HEK293 (cell line): ENCODE measurements around the gene HID1.
"Not testable (repeated sequence)": the region's sequence is repeated elsewhere in the genome, so short reads cannot be mapped to it uniquely, and the experiment has no call there.

ENCODE experiments used
- CTCF ChIP-seq: fragments of 450-650 bp; formaldehyde crosslinking; IDR thresholded peaks from 2 replicates; pipeline ENCODE4 v1.5.1; 2016; ENCODE audit warnings: missing biosample characterization, missing genetic modification characterization
- GLI2 ChIP-seq: fragments of 450-650 bp; formaldehyde crosslinking; IDR thresholded peaks from 2 replicates; pipeline ENCODE4; 2017; ENCODE audit warnings: missing biosample characterization, missing genetic modification characterization, low read depth, borderline replicate concordance
- MEIS1 ChIP-seq: sonication (generic); formaldehyde crosslinking; IDR thresholded peaks from 2 replicates; pipeline ENCODE4 v1.8.1; 2022; ENCODE audit warnings: missing genetic modification reagents, mild to moderate bottlenecking, borderline replicate concordance
- REST ChIP-seq: fragments of 450-650 bp; formaldehyde crosslinking; IDR thresholded peaks from 2 replicates; pipeline ENCODE4 v1.5.1; 2016; ENCODE audit warnings: missing biosample characterization, missing genetic modification characterization
- TCF7L2 ChIP-seq: IDR thresholded peaks from 2 replicates; pipeline ENCODE4 v1.6.1; 2011; ENCODE audit warnings: low read depth, mild to moderate bottlenecking, inconsistent platforms, low read length, moderate library complexity, borderline replicate concordance
- WT1 ChIP-seq: fragments of 450-650 bp; formaldehyde crosslinking; IDR thresholded peaks from 2 replicates; pipeline ENCODE4 v1.5.1; 2016; ENCODE audit warnings: missing biosample characterization, missing genetic modification characterization
- YY1 ChIP-seq: fragments of 450-650 bp; formaldehyde crosslinking; IDR thresholded peaks from 2 replicates; pipeline ENCODE4 v1.5.1; 2018; ENCODE audit warnings: missing biosample characterization, missing genetic modification characterization
- ZNF76 ChIP-seq: fragments of 450-650 bp; formaldehyde crosslinking; IDR thresholded peaks from 2 replicates; pipeline ENCODE4; 2016; ENCODE audit warnings: low read depth, missing biosample characterization, missing genetic modification characterization, borderline replicate concordance
- ZNF768 ChIP-seq: fragments of 450-650 bp; formaldehyde crosslinking; IDR thresholded peaks from 2 replicates; pipeline ENCODE4 v1.5.1; 2018; ENCODE audit warnings: missing biosample characterization, mild to moderate bottlenecking, missing genetic modification characterization

GRCh38 chr17:74982663-74983313 lies 10.2 kb upstream of the HID1 start:
- TF ChIP-seq CTCF; GLI2 (tag by site-specific recombination); TCF7L2; MEIS1; REST; YY1 (tag by site-specific recombination); WT1 (tag by site-specific recombination); ZNF768: not testable (repeated sequence)
- TF ChIP-seq ZNF76 (tag by site-specific recombination): peak; percentile 3; the same call in 1 of the 2 replicates
